ENCODE data around the gene GALNT17. TPM values are rescaled to one million over a fixed set of nuclear protein-coding genes. Genes with fewer than 3 reads are reported as not detected.

Gene GALNT17
- total RNA-seq: 57.9 TPM
- long read RNA-seq, transcript GALNT17-205 (10 exons, 3,012 nt): major isoform, 10 of 44 reads
- long read RNA-seq, partial matches to known transcripts: 29 of 44 reads
- long read RNA-seq, other reads (novel, unspliced or antisense): 5 of 44 reads

GRCh38 chr7:71132127-71132376 lies at the start of gene GALNT17:
Gene GALNT17, plus strand, starts transcription at chr7:71132144.
- ATAC-seq (peak; percentile 49), DNase-seq (no peak)
- intact Hi-C loops (cut with micrococcal nuclease): no loop called here

DNA sequence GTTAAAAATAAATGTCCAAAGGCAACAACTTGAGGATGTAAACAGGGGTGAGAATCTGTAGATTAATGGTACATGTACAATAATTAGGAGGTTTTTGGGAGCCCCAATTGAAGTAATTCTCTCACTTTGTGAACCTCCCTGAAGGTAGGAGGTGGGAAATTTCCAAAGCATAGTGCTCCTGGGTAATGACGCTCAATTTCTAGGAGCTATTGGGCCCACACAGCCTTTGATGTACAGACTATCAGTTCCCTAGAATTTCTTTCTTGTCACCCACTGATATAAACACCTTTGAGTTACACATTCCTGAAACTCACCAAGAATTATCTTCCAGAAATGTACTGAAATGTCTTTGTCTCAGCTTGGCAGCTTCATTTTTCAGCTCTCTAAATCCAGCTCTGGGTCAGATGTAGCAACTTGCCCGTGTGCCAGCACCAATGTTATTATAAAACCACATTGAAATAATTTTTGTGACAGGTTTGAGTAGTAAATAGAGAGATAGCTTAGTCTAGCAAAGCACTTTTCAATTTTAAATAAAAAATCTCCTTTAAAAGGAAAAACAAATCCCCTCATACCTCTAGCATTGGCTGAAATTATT lies 36.6 kb upstream of the GALNT17 start:
- ATAC-seq (no peak), DNase-seq (no peak)
- intact Hi-C loops (cut with micrococcal nuclease): no loop called here

- no peak for ATAC-seq
- intact Hi-C loops (cut with micrococcal nuclease): no loop called here
- no peak for DNase-seq
These were observed 35.6 kb upstream of the GALNT17 start for GRCh38 chr7:71096351-71096750.

- no peak for ATAC-seq
- intact Hi-C loops (cut with micrococcal nuclease): no loop called here
These were observed 25.7 kb upstream of the GALNT17 start for GRCh38 chr7:71106226-71106625.

GRCh38 chr7:71112436-71112835 lies 19.5 kb upstream of the GALNT17 start:
- ATAC-seq: no peak
- no peak for DNase-seq
- intact Hi-C loops (cut with micrococcal nuclease): no loop called here

More at GRCh38 chr7:71106226-71106625, 25.7 kb upstream of the GALNT17 start:
- DNase-seq: no peak

- intact Hi-C loops (cut with micrococcal nuclease): no loop called here
- ATAC-seq (no peak), DNase-seq (no peak)
These were observed 11.8 kb upstream of the GALNT17 start for GRCh38 chr7:71120096-71120495.

DNA sequence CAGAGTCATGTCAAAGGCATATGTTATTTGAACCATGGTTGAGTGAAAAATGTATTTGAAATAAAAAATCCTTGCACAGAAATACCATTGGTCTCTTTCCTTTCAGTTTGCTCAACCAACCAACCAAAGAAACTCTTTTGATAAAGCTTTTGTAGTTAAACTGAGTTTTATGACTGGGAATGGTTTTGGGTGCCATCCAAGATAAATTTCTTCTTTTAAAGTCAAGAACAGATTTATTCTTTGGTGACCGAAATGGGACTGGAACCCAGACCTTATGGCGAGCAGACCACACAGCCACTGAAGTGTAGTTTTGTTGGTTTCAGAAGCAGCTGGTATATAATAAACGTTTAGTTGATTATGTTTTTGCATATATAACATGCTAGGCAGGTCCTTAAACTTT lies 2.8 kb upstream of the GALNT17 start:
- intact Hi-C loops (cut with micrococcal nuclease): no loop called here
- no peak for DNase-seq
- ATAC-seq: no peak

DNA sequence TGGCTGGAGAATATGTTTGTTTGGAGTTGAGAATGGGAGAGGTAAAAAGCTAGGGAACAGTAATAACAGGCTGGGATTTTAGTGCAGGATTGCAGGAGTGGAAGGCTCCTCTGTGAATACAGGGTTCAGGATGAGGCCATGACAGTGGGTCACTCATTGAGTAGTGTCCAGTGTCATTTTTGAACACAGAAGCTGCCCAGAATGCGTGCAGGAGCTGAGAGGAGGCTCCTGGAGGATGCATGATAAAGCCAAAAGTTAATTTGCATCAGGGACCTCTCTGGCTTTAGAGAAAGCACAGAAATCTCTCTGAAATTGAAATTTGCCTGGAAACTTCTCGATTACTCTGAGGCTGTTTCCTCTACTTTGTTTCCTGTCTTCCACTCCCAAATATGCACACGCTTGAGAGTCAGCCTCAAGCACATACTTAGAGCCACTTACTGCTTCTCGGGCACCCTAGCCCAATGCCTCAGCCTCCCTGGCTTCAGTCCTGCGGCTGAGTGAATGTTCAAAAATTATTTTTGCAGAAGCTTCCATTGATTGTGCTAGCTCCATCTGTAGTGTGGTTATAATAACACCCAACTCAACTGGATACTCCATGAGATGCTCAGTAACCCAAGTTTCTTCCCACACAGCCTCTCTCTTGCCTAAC lies 1.8 kb upstream of the GALNT17 start:
- no peak for DNase-seq
- no peak for ATAC-seq
- intact Hi-C loops (cut with micrococcal nuclease): no loop called here

- DNase-seq: peak; percentile 77
- intact Hi-C loops (cut with micrococcal nuclease): no loop called here
- ATAC-seq: peak; percentile 89
These were observed 453 bp upstream of the GALNT17 start for GRCh38 chr7:71131256-71132126.

GRCh38 chr7:71132377-71133231 lies 660 bp downstream of the GALNT17 start:
- ATAC-seq (peak; percentile 49), DNase-seq (peak; percentile 54)
- intact Hi-C loops (cut with micrococcal nuclease): no loop called here

GRCh38 chr7:71133232-71133622 lies 1.3 kb downstream of the GALNT17 start:
- intact Hi-C loops (cut with micrococcal nuclease): no loop called here
- DNase-seq (peak; percentile 29), ATAC-seq (no peak)

DNA sequence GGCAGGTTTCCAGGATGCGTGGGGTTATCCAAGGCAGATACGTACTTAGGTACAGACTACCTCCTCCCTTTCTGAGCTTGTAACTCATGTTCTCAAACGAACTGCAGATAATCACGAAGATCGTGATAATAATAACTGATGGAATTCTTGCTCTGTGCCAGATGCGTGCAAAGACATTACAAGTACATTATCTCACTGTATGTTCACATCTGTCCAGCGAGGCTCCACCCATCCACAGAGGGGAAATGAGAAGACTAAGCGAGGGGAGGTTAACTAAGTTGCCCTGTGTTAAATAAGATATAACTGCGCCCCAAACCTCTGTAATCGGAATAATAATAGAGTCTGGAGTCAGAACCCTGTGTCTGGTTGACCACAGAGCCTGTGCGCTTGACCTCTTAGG lies 1.9 kb downstream of the GALNT17 start:
- no peak for DNase-seq
- intact Hi-C loops (cut with micrococcal nuclease): no loop called here
- ATAC-seq: no peak

- DNase-seq (no peak), ATAC-seq (no peak)
- intact Hi-C loops (cut with micrococcal nuclease): no loop called here
These were observed 3.2 kb downstream of the GALNT17 start for GRCh38 chr7:71135116-71135515.

GRCh38 chr7:71135663-71136062 lies 3.7 kb downstream of the GALNT17 start:
- intact Hi-C loops (cut with micrococcal nuclease): no loop called here
- peak; percentile 11 for ATAC-seq
- DNase-seq: no peak

DNA sequence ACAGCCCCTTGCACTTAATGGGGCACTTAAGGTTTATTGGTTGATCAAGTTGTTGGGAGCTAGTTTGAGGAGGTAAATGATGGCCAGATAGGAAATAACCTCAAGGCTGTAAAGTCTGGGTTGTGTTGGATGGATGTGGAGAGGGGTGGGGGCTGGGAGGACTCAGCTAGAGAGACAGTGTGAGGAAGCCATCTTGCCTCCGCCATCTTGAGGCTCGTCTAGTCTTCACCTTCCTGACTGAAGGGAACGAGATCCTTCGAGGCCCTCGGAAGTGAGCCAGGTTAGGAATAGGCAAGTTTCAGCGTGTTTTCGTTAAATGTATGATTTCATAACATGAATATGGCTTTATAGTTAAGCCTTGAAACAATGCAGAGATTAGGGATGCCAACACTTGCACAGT lies 5.5 kb downstream of the GALNT17 start:
- DNase-seq (no peak), ATAC-seq (no peak)
- intact Hi-C loops (cut with micrococcal nuclease): no loop called here

DNA sequence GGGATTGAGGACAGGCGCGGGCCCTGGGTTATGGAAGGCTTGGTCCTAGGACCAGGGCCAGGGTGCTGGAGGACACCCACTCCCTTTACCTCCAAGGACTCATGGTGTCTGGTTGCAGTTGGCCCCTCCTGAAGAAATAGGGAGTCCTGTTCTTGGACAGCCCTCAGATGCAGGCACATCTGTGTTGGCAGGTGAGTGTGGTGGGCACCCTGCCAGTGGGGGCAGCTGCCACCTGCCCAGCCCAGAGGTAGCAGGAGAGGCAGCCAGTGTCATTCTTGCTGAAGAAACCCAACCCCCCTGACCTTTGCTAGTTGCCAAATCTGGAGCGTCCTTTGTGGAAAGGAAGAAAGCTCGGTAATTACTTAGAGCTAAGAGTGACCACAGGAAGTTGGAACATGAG lies 8.3 kb downstream of the GALNT17 start:
- ATAC-seq: no peak

GRCh38 chr7:71144963-71145362 lies 13.0 kb downstream of the GALNT17 start:
- no peak for DNase-seq
- intact Hi-C loops (cut with micrococcal nuclease): no loop called here
- ATAC-seq: no peak

More for the DNA sequence above, 8.3 kb downstream of the GALNT17 start:
- no peak for DNase-seq
- intact Hi-C loops (cut with micrococcal nuclease): no loop called here

DNA sequence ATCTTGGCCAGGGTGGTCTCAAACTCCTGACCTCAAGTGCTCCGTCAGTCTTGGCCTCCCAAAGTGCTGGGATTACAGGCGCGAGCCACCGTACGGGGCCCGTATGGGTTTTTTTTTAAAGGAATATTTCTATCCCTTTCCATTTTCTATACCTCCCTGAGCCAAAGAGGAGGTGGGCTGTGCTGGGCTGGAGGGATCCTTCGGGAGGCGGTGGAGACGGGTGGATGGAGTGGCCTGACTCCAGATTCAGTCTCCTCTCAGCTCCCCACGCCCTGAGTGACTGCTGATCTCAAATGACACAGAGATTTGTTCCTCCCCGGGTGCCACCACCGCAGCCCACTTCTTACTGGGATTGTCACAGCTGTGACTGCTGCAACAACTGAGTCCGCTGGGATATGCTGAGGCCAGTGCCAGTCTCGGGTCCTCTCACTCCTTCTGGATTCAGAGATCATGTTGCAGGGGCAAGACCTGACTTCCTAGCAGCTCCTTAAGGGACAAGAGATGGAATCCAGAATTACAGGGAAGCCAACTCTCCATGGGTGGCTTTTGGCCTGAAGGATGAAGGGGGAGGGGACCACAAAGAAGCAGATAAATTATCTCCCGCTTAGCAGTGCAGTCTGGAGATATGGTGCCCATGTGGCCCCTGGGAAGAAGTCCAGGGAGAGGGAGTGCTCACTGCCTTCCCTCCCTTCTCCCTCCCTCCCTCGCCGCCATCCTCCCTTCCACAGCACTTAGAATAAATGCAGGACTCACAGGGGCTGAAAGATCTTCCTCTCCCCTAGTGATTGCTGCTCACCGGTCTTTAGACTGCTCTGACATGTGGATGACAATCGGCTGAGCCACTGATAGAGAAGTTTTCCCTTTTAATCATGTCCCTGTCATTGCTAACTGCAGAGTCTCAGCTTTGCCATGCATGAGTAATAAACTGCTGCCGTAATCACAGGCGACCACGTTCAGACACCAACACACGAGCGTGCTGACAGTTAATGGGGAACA lies 14.3 kb downstream of the GALNT17 start:
- peak; percentile 77 for ATAC-seq
- intact Hi-C loops (cut with micrococcal nuclease): no loop called here
- DNase-seq: no peak
